IMR-90 (cell line): ENCODE data around the gene TAS1R1. TPM values are rescaled to one million over a fixed set of nuclear protein-coding genes. Genes with fewer than 3 reads are reported as not detected.
A peak's percentile ranks its signal among the peaks of the same experiment; 100 is the strongest.

Source experiments
- ATAC-seq: fragments of 200-7000 bp; cut with Tn5 transposase; 2 replicates; pipeline ENCODE4 v1.9.1; 2020; ENCODE audit warnings: low read depth, mild to moderate bottlenecking, moderate library complexity
- BruUV-seq: library from RNA; stranded (reverse); fragments of 400-500 nt; replicated peaks from 2 replicates; lab custom pipeline; 2021; lab: Mats Ljungman, UMichigan
- CTCF ChIA-PET: fragments of 300-600 bp; formaldehyde crosslinking; extraction: SDS; loops from one replicate; lab custom pipeline; 2021; ENCODE audit warnings: antibody characterized with exemption; lab: Yijun Ruan, JAX
- POLR2A ChIA-PET: fragments of 300-600 bp; sonication (Branson Sonifier 250); formaldehyde crosslinking; loops from one replicate; lab custom pipeline; 2022; ENCODE audit warnings: antibody characterized with exemption; ENCODE audit not compliant: unreplicated experiment; lab: Charles Lee
- DNase-seq: peaks from one replicate; pipeline ENCODE4 v3.0.0; 2013
- H2AFZ ChIP-seq: replicated peaks from 2 replicates; pipeline ENCODE3; 2013; ENCODE audit warnings: low read length, mild to moderate bottlenecking; ENCODE audit not compliant: poor library complexity
- H2AK5ac ChIP-seq: 2 replicates; pipeline ENCODE4 v1.6.1; 2013; ENCODE audit warnings: low read depth, low read length, inconsistent platforms
- H2AK9ac ChIP-seq: replicated peaks from 2 replicates; pipeline ENCODE3; 2013; ENCODE audit warnings: mild to moderate bottlenecking, low read depth, low read length, moderate library complexity; ENCODE audit not compliant: poor library complexity
- H2BK120ac ChIP-seq: 2 replicates; pipeline ENCODE4 v1.6.1; 2013; ENCODE audit warnings: low read depth, low read length, inconsistent platforms
- H2BK15ac ChIP-seq: 3 replicates; pipeline ENCODE4 v1.6.1; 2013; ENCODE audit warnings: low read depth, low read length, inconsistent platforms
- H2BK20ac ChIP-seq: 2 replicates; pipeline ENCODE4 v1.6.1; 2013; ENCODE audit warnings: low read depth, mild to moderate bottlenecking, inconsistent platforms, low read length, moderate library complexity
- H2BK5ac ChIP-seq: 2 replicates; pipeline ENCODE4 v1.6.1; 2013; ENCODE audit warnings: mild to moderate bottlenecking, low read depth, low read length, inconsistent platforms; ENCODE audit not compliant: poor library complexity, severe bottlenecking
- H3K14ac ChIP-seq: replicated peaks from 2 replicates; pipeline ENCODE4 v1.6.1; 2013; ENCODE audit warnings: low read depth, low read length, inconsistent platforms
- H3K18ac ChIP-seq: 2 replicates; pipeline ENCODE4 v1.6.1; 2013; ENCODE audit warnings: low read depth, low read length, control low read depth
- H3K23ac ChIP-seq: 2 replicates; pipeline ENCODE4 v1.6.1; 2013; ENCODE audit warnings: low read depth, low read length, inconsistent platforms
- H3K27ac ChIP-seq: 2 replicates; pipeline ENCODE4 v1.5.1; 2013; ENCODE audit warnings: mild to moderate bottlenecking, control low read depth, low read length; ENCODE audit not compliant: insufficient read depth
- H3K27me3 ChIP-seq: 2 replicates; pipeline ENCODE4 v1.6.1; 2013; ENCODE audit warnings: low read length; ENCODE audit not compliant: control insufficient read depth, insufficient read depth
- H3K36me3 ChIP-seq: 2 replicates; pipeline ENCODE4 v1.6.1; 2013; ENCODE audit warnings: low read length, mixed read lengths; ENCODE audit not compliant: control insufficient read depth, insufficient read depth
- H3K4ac ChIP-seq: 2 replicates; pipeline ENCODE4 v1.6.1; 2013; ENCODE audit warnings: low read depth, low read length, inconsistent platforms
- H3K4me1 ChIP-seq: 2 replicates; pipeline ENCODE4 v1.6.1; 2013; ENCODE audit warnings: low read length, mixed read lengths; ENCODE audit not compliant: control insufficient read depth, insufficient read depth
- H3K4me2 ChIP-seq: 2 replicates; pipeline ENCODE4 v1.6.1; 2013; ENCODE audit warnings: low read depth, mild to moderate bottlenecking, control low read depth, low read length, moderate library complexity
- H3K4me3 ChIP-seq: 2 replicates; pipeline ENCODE4 v1.5.1; 2013; ENCODE audit warnings: low read depth, mild to moderate bottlenecking, control low read depth, low read length, moderate library complexity; ENCODE audit not compliant: insufficient read depth
- H3K56ac ChIP-seq: 2 replicates; pipeline ENCODE4 v1.6.1; 2013; ENCODE audit warnings: low read length, inconsistent platforms; ENCODE audit not compliant: insufficient read depth; ENCODE audit errors: extremely low read depth
- H3K79me1 ChIP-seq, 2 experiments: 2 replicates each; pipeline ENCODE4 v1.6.1; 2013; ENCODE audit warnings: low read length in 2 of 2, inconsistent platforms in 1 of 2, low read depth in 1 of 2
- H3K9ac ChIP-seq: 2 replicates; pipeline ENCODE4 v1.6.1; 2013; ENCODE audit warnings: low read depth, low read length, control low read depth
- H3K9me1 ChIP-seq: 2 replicates; pipeline ENCODE4 v1.6.1; 2013; ENCODE audit warnings: low read length, inconsistent platforms; ENCODE audit not compliant: insufficient read depth
- H3K9me3 ChIP-seq: 2 replicates; pipeline ENCODE4 v1.6.1; 2013; ENCODE audit warnings: low read length; ENCODE audit not compliant: control insufficient read depth, insufficient read depth
- H4K20me1 ChIP-seq: 2 replicates; pipeline ENCODE4 v1.6.1; 2013; ENCODE audit warnings: low read length, inconsistent platforms; ENCODE audit not compliant: insufficient read depth
- H4K5ac ChIP-seq: 2 replicates; pipeline ENCODE4 v1.6.1; 2013; ENCODE audit warnings: mild to moderate bottlenecking, low read depth, low read length, control low read depth
- H4K8ac ChIP-seq, 2 experiments: 2 replicates each; pipeline ENCODE4 v1.6.1; 2013; ENCODE audit warnings: low read depth in 2 of 2, low read length in 2 of 2, control low read depth in 1 of 2, inconsistent platforms in 1 of 2
- H4K91ac ChIP-seq: 2 replicates; pipeline ENCODE4 v1.6.1; 2013; ENCODE audit warnings: low read depth, low read length, inconsistent platforms; ENCODE audit not compliant: insufficient read depth
- CEBPB ChIP-seq: IDR thresholded peaks from 2 replicates; pipeline ENCODE4 v1.6.1; 2012; ENCODE audit warnings: low read depth, low read length, improper control_type of control experiment
- MAFK ChIP-seq: IDR thresholded peaks from 2 replicates; pipeline ENCODE4 v1.6.1; 2012; ENCODE audit warnings: low read depth, low read length, improper control_type of control experiment
- POLR2A ChIP-seq: IDR thresholded peaks from 2 replicates; pipeline ENCODE4 v1.6.1; 2012; ENCODE audit warnings: mild to moderate bottlenecking, low read depth, low read length
- RCOR1 ChIP-seq: IDR thresholded peaks from 2 replicates; pipeline ENCODE4 v1.6.1; 2012; ENCODE audit warnings: mild to moderate bottlenecking, low read length, improper control_type of control experiment; ENCODE audit not compliant: insufficient replicate concordance
- SMC3 ChIP-seq: fragments of 150-350 bp; IDR thresholded peaks from 2 replicates; pipeline ENCODE4 v1.6.1; 2016; ENCODE audit warnings: low read depth, mild to moderate bottlenecking, antibody characterized with exemption, low read length, moderate library complexity
- WGBS, 2 experiments: methylation state at CpG; one replicate each; pipeline versions ENCODE4 v1.1.5 to v1.1.7; 2013; ENCODE audit warnings: missing lambda C conversion rate in 2 of 2; ENCODE audit not compliant: insufficient read length in 1 of 2; ENCODE audit errors: extremely low coverage in 2 of 2; 5-methylcytosine and 5-hydroxymethylcytosine counted together
- dilution Hi-C: fragments of 300-500 bp; cut with HindIII; formaldehyde crosslinking; loops from one replicate; pipeline ENCODE4 v1.14.3; 2018; ENCODE audit warnings: low sequenced_read_pairs; ENCODE audit not compliant: unreplicated experiment
- in situ Hi-C: fragments of 300-500 bp; cut with MboI; formaldehyde crosslinking; loops from 3 replicates; pipeline ENCODE4 v1.14.3; 2019; ENCODE audit warnings: low sequenced_read_pairs, inconsistent platforms, mixed read lengths
- intact Hi-C: fragments of 100-400 bp; cut with micrococcal nuclease; formaldehyde crosslinking; loops from 2 replicates; pipeline ENCODE4 v1.10.0; 2022
- polyA plus RNA-seq, 3 experiments: library from polyadenylated mRNA; depleted of rRNA; stranded (reverse); fragments of >200 nt; gene quantifications; 2 replicates each; pipeline ENCODE4 v1.2.3, GENCODE V29; 2012; ENCODE audit warnings: low replicate concordance in 1 of 3
- total RNA-seq: library from RNA; depleted of rRNA; stranded (reverse); fragments of >200 nt; gene quantifications from 2 replicates; pipeline ENCODE4 v1.2.3, GENCODE V29; 2012

Gene TAS1R1
- total and polyA plus RNA-seq, 2 of the 4 experiments (the other 2 are of a cell fraction): 0.05 TPM; not detected in 1

- no peak overlapping the region for H2BK120ac ChIP-seq
- no peak overlapping the region for H3K14ac ChIP-seq
- H3K4me1 ChIP-seq: peaks cover 6% of the 10 kb centered on the region
- H2BK20ac ChIP-seq: no peak overlapping the region
- H3K79me1 ChIP-seq: peaks cover 27 to 72% of the 10 kb centered on the region in 2 experiments
- no TSS peak for BruUV-seq
- H3K27ac ChIP-seq: no peak overlapping the region
- no peak overlapping the region for H3K56ac ChIP-seq
- no peak for TF ChIP-seq SMC3
- no peak for TF ChIP-seq MAFK
- no peak for TF ChIP-seq POLR2A
- TF ChIP-seq RCOR1: no peak
- no peak for TF ChIP-seq CEBPB
- H2BK5ac ChIP-seq: no peak overlapping the region
- H3K18ac ChIP-seq: no peak overlapping the region
- no peak for DNase-seq
- no peak overlapping the region for H2AK9ac ChIP-seq
- H3K9ac ChIP-seq: no peak overlapping the region
- intact Hi-C loops (no loop called here), dilution Hi-C loops (no loop called here), in situ Hi-C loops (no loop called here)
- no peaks in the 10 kb centered on the region for H3K27me3 ChIP-seq
- no peak overlapping the region for H3K4me2 ChIP-seq
- 100% methylated on average over 3 of the region's 9 CpGs; no CpG with 5 or more reads in 1 of the 2 experiments for WGBS, 2 experiments
- POLR2A ChIA-PET: no interaction called here
- H4K91ac ChIP-seq: no peak overlapping the region
- peaks cover 46% of the 10 kb centered on the region for H3K36me3 ChIP-seq
- CTCF ChIA-PET: no interaction called here
- peaks cover 39% of the 10 kb centered on the region for H4K20me1 ChIP-seq
- no peak overlapping the region for H3K4me3 ChIP-seq
- peaks cover 4% of the 10 kb centered on the region; the same call in 1 of the 2 replicates for H3K9me1 ChIP-seq
- H4K5ac ChIP-seq: no peak overlapping the region
- no peak overlapping the region for H3K4ac ChIP-seq
- H2AK5ac ChIP-seq: no peak overlapping the region
- H2AFZ ChIP-seq: no peak overlapping the region
- H3K23ac ChIP-seq: peak overlapping the region; percentile 16; the same call in 1 of the 2 replicates
- no peak overlapping the region for H2BK15ac ChIP-seq
- H3K9me3 ChIP-seq: no peaks in the 10 kb centered on the region
- ATAC-seq: no peak
- H4K8ac ChIP-seq: no peak overlapping the region
These were observed 71.9 kb downstream of the TAS1R1 start for GRCh38 chr1:6627031-6627430.
